GM12878 (cell line): ENCODE data around the gene ARID3A. TPM values are rescaled to one million over a fixed set of nuclear protein-coding genes. Genes with fewer than 3 reads are reported as not detected.

Source experiments
- BCL11A ChIP-seq: IDR thresholded peaks from 2 replicates; pipeline ENCODE4 v1.6.1; 2011; ENCODE audit warnings: low read depth, low read length
- CBX5 ChIP-seq: sonication (generic); IDR thresholded peaks from 2 replicates; pipeline ENCODE4 v1.6.1; 2016; ENCODE audit warnings: low read depth, moderate library complexity, mild to moderate bottlenecking, inconsistent platforms
- CTCF ChIP-seq, 3 experiments: IDR thresholded peaks in 2 of 3; conservative IDR thresholded peaks in 1 of 3; 2 replicates each; pipeline ENCODE4 v1.5.1; 2011; ENCODE audit warnings: low read depth in 3 of 3, low read length in 3 of 3, mild to moderate bottlenecking in 3 of 3, control low read depth in 2 of 3, moderate library complexity in 2 of 3, inconsistent platforms in 1 of 3, mixed read lengths in 1 of 3; ENCODE audit not compliant: control insufficient read depth in 2 of 3, insufficient read depth in 1 of 3; ENCODE audit errors: extremely low read depth in 1 of 3
- MYC ChIP-seq: IDR thresholded peaks from 2 replicates; pipeline ENCODE4 v1.6.1; 2011; ENCODE audit warnings: mild to moderate bottlenecking, low read length, moderate library complexity, inconsistent platforms; ENCODE audit not compliant: insufficient read depth, insufficient replicate concordance, insufficient read length, severe bottlenecking
- NFXL1 ChIP-seq: fragments of 450-650 bp; IDR thresholded peaks from 2 replicates; pipeline ENCODE4 v1.6.1; 2017; ENCODE audit warnings: antibody characterized with exemption, mild to moderate bottlenecking, borderline replicate concordance
- RUNX3 ChIP-seq: IDR thresholded peaks from 2 replicates; pipeline ENCODE4 v1.6.1; 2012; ENCODE audit warnings: low read length, inconsistent platforms
- SMC3 ChIP-seq: IDR thresholded peaks from 2 replicates; pipeline ENCODE4 v1.6.1; 2011; ENCODE audit warnings: low read length, improper control_type of control experiment, borderline replicate concordance
- SP1 ChIP-seq: IDR thresholded peaks from one replicate; pipeline ENCODE4 v1.6.1; 2011; ENCODE audit warnings: low read depth, low read length
- TARDBP ChIP-seq: IDR thresholded peaks from 2 replicates; pipeline ENCODE4 v1.6.1; 2016; ENCODE audit warnings: borderline replicate concordance
- YBX1 ChIP-seq: fragments of 450-650 bp; IDR thresholded peaks from 2 replicates; pipeline ENCODE4 v1.6.1; 2016; ENCODE audit warnings: antibody characterized with exemption
- ZBTB33 ChIP-seq: fragments of 450-650 bp; IDR thresholded peaks from 2 replicates; pipeline ENCODE4 v1.6.1; 2017; ENCODE audit warnings: mild to moderate bottlenecking
- ZNF207 ChIP-seq: fragments of 450-650 bp; IDR thresholded peaks from 2 replicates; pipeline ENCODE4 v1.6.1; 2014; ENCODE audit warnings: antibody characterized with exemption, mild to moderate bottlenecking, borderline replicate concordance
- polyA plus RNA-seq, 11 experiments: library from polyadenylated mRNA; depleted of rRNA in 4 of 11; unstranded in 6 of 11; stranded (reverse) in 5 of 11; fragments of >200 nt; fragmentation: Nextera tagmentation in 4 of 11; fragmentation: Illumina TruSeq in 1 of 11; extraction: Ambion mirVana in 4 of 11; extraction: Trizol in 1 of 11; gene quantifications; 1 replicate in 1 of 11; 2 replicates in 10 of 11; pipeline versions ENCODE4 v1.2.1 to v1.2.3, GENCODE V29; 2011 to 2016; ENCODE audit warnings: inconsistent platforms in 2 of 11, missing spikeins in 2 of 11, low read depth in 1 of 11
- total RNA-seq, 4 experiments: library from RNA; depleted of rRNA in 3 of 4; stranded (reverse); fragments of >200 nt in 3 of 4; fragmentation: Illumina TruSeq in 1 of 4; extraction: Trizol in 1 of 4; gene quantifications; 2 replicates each; pipeline versions ENCODE4 v1.2.1 to v1.2.3, GENCODE V29; 2013 to 2021

ARID3A gene
- total and polyA plus RNA-seq, 10 of the 15 experiments (the other 5 are each of a cell fraction or from before 2014, with no cell fraction given), result 0.76 to 70.0 (median 16.7) TPM

GRCh38 chr19:970695-971094 lies 44.9 kb downstream of the ARID3A start (continued):
- peak; percentile 25 to 51 (median 50); a peak in 4 of 6 replicates for TF ChIP-seq CTCF (IDR thresholded peaks at IDR 0.05 in 2 of 3, conservative IDR thresholded peaks at IDR 0.05 in 1 of 3; ENCODE audit: control insufficient read depth in 2 of 3, extremely low read depth in 1 of 3, insufficient read depth in 1 of 3, low read depth in 3 of 3, low read length in 3 of 3)
- no peak for TF ChIP-seq TARDBP
- peak; percentile 32; the same call in 1 of the 2 replicates for TF ChIP-seq RUNX3
- TF ChIP-seq ZNF207, result no peak
- TF ChIP-seq CBX5, result peak; percentile 98
- TF ChIP-seq NFXL1, result peak; percentile 89
- no peak for TF ChIP-seq MYC
- TF ChIP-seq YBX1, result no peak
- TF ChIP-seq SMC3, result no peak
- TF ChIP-seq BCL11A, result no peak
- TF ChIP-seq SP1, result no peak
- TF ChIP-seq ZBTB33, result peak; percentile 93
